Left ventricle myocardium superior (tissue), 1 donor: ENCODE results near the gene GLUD1. TPM values are rescaled to one million over a fixed set of nuclear protein-coding genes. Genes with fewer than 3 reads are reported as not detected.
"Not testable (repeated sequence)": the region's sequence is repeated elsewhere in the genome, so short reads cannot be mapped to it uniquely, and the experiment has no call there.

Experiments used
- ATAC-seq: fragments of 200-7000 bp; cut with Tn5 transposase; one replicate; pipeline ENCODE4 v1.9.1; 2020; ENCODE audit warnings: mild to moderate bottlenecking, moderate library complexity
- DNase-seq: peaks from one replicate; pipeline ENCODE4 v3.0.0-alpha.2; 2020
- intact Hi-C: fragments of 100-400 bp; cut with micrococcal nuclease; formaldehyde crosslinking; loops from one replicate; pipeline ENCODE4 v1.11.0; 2022
- total RNA-seq: library from RNA; stranded (reverse); fragmentation: NEBNext Ultra II Directional; extraction: Animal tissue kit (Norgen Biotek cat#: 25700); gene quantifications from one replicate; pipeline ENCODE4 v1.2.1, GENCODE V29; 2021
- donor health status: DM: no; HTN: yes; CAD: no; lungs with severe emphysema.

The GLUD1 gene
- total RNA-seq, 1 donor from 2014 or later: 106 TPM

DNA sequence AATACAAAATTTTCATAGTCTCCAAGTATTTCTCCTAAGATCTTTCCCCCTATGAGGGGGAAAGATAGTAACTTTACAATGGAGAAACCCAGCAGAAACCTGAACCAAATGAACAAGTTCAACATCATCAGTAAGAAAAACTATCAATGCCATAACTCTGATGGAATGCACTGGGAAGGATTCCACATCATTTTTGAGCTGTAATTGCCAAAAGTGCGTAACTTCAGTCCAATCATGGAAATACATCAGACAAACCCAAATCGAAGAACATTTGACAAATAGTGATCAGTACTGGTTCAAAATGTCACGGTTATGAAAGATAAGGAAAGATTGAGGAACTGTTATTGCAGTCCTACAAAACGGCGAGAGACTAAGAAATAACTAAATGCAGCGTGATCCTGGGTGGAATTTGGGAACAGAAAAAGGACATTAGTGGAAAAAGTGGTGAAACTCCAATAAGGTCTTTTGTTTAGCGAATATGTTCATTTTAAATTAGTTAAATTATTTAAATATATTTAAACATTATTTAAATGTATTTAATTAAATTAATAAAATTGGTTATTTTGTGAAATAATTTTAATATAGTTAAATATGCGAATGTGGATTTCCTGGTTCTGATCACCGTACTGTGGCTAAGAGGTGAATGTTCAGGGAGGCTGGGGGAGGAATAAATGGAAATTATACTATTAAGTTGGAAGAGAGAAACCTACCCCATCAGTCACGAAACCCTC is 79.5 kb downstream of the GLUD1 start:
- DNase-seq, ATAC-seq, intact Hi-C loops: not testable (repeated sequence)

DNA sequence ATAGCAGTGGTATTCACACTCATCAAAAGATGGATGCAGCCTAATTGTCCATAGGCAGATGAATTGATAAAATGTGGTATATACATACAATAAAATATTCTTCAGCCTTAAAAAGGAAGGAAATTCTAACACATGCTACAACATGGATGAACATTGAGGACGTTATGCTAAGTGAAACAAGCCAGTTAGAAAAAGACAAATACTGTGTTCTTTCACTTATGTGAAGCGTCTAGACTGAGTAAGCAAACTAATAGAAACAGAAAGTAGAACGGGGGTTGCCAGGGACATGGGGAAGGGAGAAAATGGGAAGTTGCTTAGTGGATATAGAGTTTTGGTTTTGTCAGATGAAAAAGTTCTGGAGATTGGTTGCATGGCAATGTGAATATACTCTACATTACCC is 81.1 kb downstream of the GLUD1 start:
- ATAC-seq, DNase-seq, intact Hi-C loops: not testable (repeated sequence)

DNA sequence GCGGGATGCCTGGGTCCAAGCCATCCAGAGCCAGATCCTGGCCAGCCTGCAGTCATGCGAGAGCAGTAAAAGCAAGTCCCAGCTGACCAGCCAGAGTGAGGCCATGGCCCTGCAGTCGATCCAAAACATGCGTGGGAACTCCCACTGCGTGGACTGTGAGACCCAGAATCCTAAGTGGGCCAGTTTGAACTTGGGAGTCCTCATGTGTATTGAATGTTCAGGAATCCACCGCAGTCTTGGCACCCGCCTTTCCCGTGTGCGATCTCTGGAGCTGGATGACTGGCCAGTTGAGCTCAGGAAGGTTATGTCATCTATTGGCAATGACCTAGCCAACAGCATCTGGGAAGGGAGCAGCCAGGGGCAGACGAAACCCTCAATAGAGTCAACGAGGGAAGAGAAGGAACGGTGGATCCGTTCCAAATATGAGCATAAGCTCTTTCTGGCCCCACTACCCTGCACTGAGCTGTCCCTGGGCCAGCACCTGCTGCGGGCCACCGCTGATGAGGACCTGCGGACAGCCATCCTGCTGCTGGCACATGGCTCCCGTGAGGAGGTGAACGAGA is 85.4 kb downstream of the GLUD1 start:
- DNase-seq: peak; percentile 37
- intact Hi-C loops, ATAC-seq: not testable (repeated sequence)

DNA sequence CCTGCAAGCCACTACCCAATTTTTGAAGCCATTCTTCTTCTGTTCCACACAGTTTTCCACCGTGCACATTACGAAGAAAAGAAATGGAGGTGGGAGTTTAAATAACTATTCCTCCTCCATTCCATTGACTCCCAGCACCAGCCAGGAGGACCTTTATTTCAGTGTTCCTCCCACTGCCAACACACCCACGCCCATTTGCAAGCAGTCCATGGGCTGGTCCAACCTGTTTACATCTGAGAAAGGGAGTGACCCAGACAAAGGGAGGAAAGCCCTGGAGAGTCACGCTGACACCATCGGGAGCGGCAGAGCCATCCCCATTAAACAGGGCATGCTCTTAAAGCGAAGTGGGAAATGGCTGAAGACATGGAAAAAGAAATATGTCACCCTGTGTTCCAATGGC is 86.3 kb downstream of the GLUD1 start:
- DNase-seq, ATAC-seq, intact Hi-C loops: not testable (repeated sequence)

DNA sequence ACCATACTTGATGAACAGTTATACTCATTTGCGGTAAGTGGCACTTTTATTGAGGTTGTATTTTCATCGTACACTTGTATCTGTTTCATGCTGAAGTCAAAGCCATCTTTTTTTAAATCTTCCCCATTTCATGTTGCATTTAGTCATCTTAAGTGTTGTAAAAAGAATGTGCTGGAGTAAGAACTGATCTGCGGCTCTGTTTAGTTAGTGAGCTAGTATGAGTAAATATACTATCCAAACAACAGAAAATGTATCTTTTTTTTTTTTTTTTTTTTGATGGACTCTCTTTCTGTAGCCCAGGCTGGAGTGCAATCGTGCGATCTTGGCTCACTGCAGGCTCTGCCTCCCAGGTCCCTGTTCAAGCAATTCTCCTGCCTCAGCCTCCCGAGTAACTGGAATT is 87.0 kb downstream of the GLUD1 start:
- ATAC-seq, DNase-seq, intact Hi-C loops: not testable (repeated sequence)

DNA sequence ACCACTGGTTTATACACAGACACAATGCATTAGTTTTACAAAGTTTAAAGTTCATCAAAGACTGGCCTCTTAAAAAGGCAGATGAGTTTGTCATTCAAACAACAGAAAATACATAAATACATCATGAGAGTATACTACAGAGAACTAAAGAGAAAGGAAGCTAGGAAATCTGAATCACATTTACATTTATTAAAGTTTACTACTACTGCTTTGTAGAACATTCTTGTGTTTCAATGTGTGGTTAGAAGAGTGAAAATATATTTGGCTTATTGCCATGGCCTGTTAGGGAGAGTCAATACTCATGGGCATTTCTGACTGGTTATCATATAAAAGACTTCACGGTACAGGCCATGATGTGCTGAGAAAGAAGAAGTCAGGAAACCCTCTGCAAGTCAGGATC is 87.5 kb downstream of the GLUD1 start:
- ATAC-seq, DNase-seq, intact Hi-C loops: not testable (repeated sequence)

DNA sequence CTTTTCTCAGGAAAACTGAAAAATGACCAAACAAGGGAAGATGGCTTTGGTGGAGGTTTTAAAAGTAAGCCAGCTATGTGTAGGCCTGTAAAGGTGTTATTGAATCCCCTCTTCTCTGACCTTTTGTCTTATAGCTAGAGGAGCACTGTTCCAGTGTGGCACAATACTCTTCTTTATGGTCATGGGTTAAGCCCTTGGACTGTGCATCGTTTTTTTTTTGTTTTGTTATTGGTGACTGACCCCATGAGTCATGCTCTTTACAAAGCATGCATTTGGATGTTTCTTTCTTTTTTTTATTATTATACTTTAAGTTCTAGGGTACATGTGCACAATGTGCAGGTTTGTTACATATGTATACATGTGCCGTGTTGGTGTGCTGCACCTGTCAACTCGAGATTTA is 94.2 kb downstream of the GLUD1 start:
- DNase-seq (no peak), ATAC-seq (no peak)
- intact Hi-C loops: no loop called here

Other genes with a start within 250 kb of the GLUD1 start
- 31.3 TPM for gene MMRN2, start 137.2 kb downstream of the GLUD1 start, total RNA-seq
- 21.2 TPM for gene SNCG, start 136.2 kb downstream of the GLUD1 start, total RNA-seq
- 41.8 TPM for gene ADIRF, start 126.4 kb downstream of the GLUD1 start, total RNA-seq
- gene FAM25A, start 74.5 kb downstream of the GLUD1 start, total RNA-seq: not detected
- gene SHLD2, start 363 bp upstream of the GLUD1 start, total RNA-seq: 12.1 TPM
- gene NUTM2A, start 130.6 kb upstream of the GLUD1 start, total RNA-seq: 1.9 TPM